Loucy (cell line): Measurements from ENCODE around the gene SPINT1.

Experiments
- H2AFZ ChIP-seq: fragments of 200-600 bp; sonication (generic); 2 replicates; pipeline ENCODE4 v1.6.0; 2016; ENCODE audit warnings: antibody characterized with exemption, mild to moderate bottlenecking, low read length, moderate library complexity
- H3F3A ChIP-seq: fragments of 200-600 bp; 2 replicates; pipeline ENCODE4 v1.6.0; 2016; ENCODE audit warnings: antibody characterized with exemption, low read depth, mild to moderate bottlenecking
- H3K27me3 ChIP-seq: fragments of 200-600 bp; sonication (generic); 2 replicates; pipeline ENCODE4 v1.6.1; 2014; ENCODE audit warnings: low read length, mild to moderate bottlenecking; ENCODE audit not compliant: insufficient read depth, poor library complexity, severe bottlenecking
- H3K36me3 ChIP-seq: fragments of 200-600 bp; sonication (generic); 2 replicates; pipeline ENCODE4 v1.6.1; 2016; ENCODE audit warnings: low read length; ENCODE audit not compliant: insufficient read depth
- H3K4me1 ChIP-seq: fragments of 200-600 bp; sonication (generic); 2 replicates; pipeline ENCODE4 v1.5.1; 2014; ENCODE audit warnings: low read length, mild to moderate bottlenecking; ENCODE audit not compliant: insufficient read depth, poor library complexity, severe bottlenecking
- H3K4me2 ChIP-seq: fragments of 200-600 bp; sonication (generic); 2 replicates; pipeline ENCODE4 v1.6.0; 2014; ENCODE audit warnings: antibody characterized with exemption, low read length, low read depth, mild to moderate bottlenecking; ENCODE audit not compliant: poor library complexity, severe bottlenecking
- H3K4me3 ChIP-seq: fragments of 200-600 bp; sonication (generic); 2 replicates; pipeline ENCODE4 v1.5.1; 2014; ENCODE audit warnings: low read length, mild to moderate bottlenecking, mixed read lengths; ENCODE audit not compliant: poor library complexity, severe bottlenecking
- H3K79me2 ChIP-seq: fragments of 200-600 bp; sonication (generic); 2 replicates; pipeline ENCODE4 v1.6.1; 2014; ENCODE audit warnings: low read length; ENCODE audit not compliant: insufficient read depth
- H3K9ac ChIP-seq: fragments of 200-600 bp; sonication (generic); 2 replicates; pipeline ENCODE4 v1.6.0; 2014; ENCODE audit warnings: mild to moderate bottlenecking, low read depth, low read length, moderate library complexity; ENCODE audit not compliant: poor library complexity, severe bottlenecking
- H3K9me2 ChIP-seq: fragments of 200-600 bp; sonication (generic); replicated peaks from 2 replicates; pipeline ENCODE4 v1.6.1; 2016; ENCODE audit warnings: low read depth, low read length, mixed read lengths
- H3K9me3 ChIP-seq: fragments of 200-600 bp; sonication (generic); 2 replicates; pipeline ENCODE4 v1.6.1; 2014; ENCODE audit warnings: mild to moderate bottlenecking, antibody characterized with exemption, low read length, low read depth; ENCODE audit not compliant: insufficient read depth
- H4K20me1 ChIP-seq: fragments of 200-600 bp; sonication (generic); 2 replicates; pipeline ENCODE4 v1.6.0; 2014; ENCODE audit warnings: antibody characterized with exemption, low read length, mild to moderate bottlenecking; ENCODE audit not compliant: insufficient read depth, poor library complexity, severe bottlenecking
- CTCF ChIP-seq: fragments of 200-600 bp; sonication (generic); conservative IDR thresholded peaks from 2 replicates; pipeline ENCODE4 v1.5.1; 2014; ENCODE audit warnings: mild to moderate bottlenecking, antibody characterized with exemption, low read length
- EZH2phosphoT487 ChIP-seq: fragments of 200-600 bp; IDR thresholded peaks from 2 replicates; pipeline ENCODE4 v1.6.1; 2018; ENCODE audit warnings: antibody characterized with exemption, mild to moderate bottlenecking, moderate library complexity, borderline replicate concordance

Gene SPINT1

GRCh38 chr15:40870716-40871115, 26.9 kb downstream of the SPINT1 start:
- Histone ChIP-seq H3F3A (no peaks in the 10 kb centered on the region), H4K20me1 (no peaks in the 10 kb centered on the region), H3K4me3 (no peak overlapping the region), H3K4me1 (peaks cover 6% of the 10 kb centered on the region), H3K9me2 (no peaks in the 10 kb centered on the region), H3K4me2 (no peak overlapping the region), H3K9ac (no peak overlapping the region), H2AFZ (no peak overlapping the region), H3K36me3 (no peaks in the 10 kb centered on the region), H3K79me2 (no peaks in the 10 kb centered on the region), H3K9me3 (no peaks in the 10 kb centered on the region), H3K27me3 (peaks cover 7% of the 10 kb centered on the region)
- TF ChIP-seq CTCF (no peak), EZH2phosphoT487 (no peak)

DNA sequence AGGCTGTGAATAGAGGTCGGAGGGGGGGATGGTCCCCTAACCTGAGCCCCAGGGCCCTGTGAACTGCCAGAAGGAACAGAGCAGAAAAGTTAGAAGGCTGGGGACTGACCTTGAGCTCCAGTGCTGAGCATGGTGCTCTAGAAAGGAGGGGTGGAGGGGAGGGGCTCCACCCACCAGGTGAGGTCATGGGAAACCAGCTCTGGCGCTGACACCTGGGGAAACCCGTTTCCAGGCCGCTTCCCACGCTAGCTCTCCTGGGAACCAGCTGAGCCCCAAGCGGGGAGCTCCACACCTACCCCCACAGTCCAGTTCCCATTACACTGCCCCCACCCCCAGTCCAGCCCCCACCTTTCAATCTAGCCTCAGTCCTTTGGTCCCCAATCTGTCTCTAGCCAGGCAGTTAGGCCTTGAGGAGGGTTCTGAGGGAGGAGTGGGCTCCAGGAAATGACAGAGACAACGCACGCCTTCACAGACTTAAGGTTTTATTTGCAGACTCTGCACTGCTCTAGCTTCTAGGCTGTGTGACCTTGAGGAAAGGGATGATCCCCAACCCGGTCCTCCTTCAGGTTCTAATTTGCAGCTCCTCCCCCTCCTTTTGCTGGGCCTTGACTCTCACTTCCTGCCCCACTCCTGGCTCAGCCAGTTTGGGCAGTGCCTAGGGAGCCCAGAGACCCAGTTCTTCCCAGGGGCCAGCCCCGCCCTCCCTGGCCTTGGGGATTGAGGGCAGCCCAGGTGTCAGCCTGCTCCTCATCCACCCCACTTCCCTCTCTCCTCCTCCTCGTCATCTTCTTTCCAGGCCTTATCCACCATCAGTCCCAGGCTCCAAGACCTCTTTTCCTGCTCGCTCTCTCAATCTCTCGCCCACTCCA, 28.1 kb downstream of the SPINT1 start:
- TF ChIP-seq EZH2phosphoT487 (no peak), CTCF (no peak)
- no peaks in the 10 kb centered on the region for H3F3A ChIP-seq
- no peak overlapping the region for H3K4me2 ChIP-seq
- no peak overlapping the region for H3K9ac ChIP-seq
- H2AFZ ChIP-seq: no peak overlapping the region
- H4K20me1 ChIP-seq: no peaks in the 10 kb centered on the region
- H3K9me2 ChIP-seq: no peaks in the 10 kb centered on the region
- H3K4me1 ChIP-seq: peaks cover 6% of the 10 kb centered on the region
- H3K9me3 ChIP-seq: no peaks in the 10 kb centered on the region
- no peaks in the 10 kb centered on the region for H3K36me3 ChIP-seq
- no peak overlapping the region for H3K4me3 ChIP-seq
- peaks cover 7% of the 10 kb centered on the region for H3K27me3 ChIP-seq
- no peaks in the 10 kb centered on the region for H3K79me2 ChIP-seq

DNA sequence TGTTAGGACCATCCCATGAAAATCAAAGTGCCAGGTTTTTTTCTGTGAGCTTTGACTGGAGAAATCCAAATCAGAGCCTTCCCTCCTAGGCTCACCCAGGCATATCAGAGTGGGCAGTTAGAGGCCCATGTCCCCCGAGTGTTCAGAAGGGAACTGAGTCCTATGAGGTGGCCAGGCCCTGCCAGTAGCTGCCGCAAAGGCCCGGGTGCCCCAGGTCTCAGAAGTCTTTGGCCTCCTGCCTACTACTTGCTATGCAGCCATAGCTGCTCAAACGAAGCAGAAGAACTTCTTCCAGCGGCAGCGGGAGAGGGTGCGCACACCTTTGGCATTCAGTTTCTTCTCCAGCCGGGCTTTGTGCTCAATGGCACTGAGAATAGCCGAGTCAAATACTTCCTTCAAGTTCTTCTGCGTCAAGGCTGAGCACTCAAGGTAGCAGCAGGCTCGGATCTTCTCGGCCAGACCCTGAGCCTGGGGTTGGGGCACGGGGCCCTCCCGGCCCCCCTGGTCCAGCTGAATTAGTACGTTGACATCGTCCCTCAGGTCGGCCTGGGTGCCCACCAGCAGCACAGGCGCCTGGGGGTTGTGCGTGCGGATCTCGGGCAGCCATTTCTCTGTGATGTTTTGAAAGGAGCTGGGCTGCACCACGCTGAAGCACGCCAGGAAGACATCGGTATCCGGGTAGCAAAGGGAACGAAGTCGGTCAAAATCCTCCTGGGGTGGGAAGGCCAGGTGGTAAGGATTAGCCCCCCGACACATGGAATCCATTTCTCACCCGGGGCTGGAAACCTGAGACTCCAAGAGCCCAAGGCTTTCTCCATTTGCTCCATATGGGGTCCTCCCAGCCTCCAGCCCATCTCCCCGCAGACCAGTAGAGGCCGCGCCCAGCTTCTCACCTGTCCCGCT, 29.2 kb downstream of the SPINT1 start:
- Histone ChIP-seq H3K4me1 (peaks cover 6% of the 10 kb centered on the region), H3F3A (no peaks in the 10 kb centered on the region), H3K36me3 (no peaks in the 10 kb centered on the region), H3K9me2 (no peaks in the 10 kb centered on the region), H4K20me1 (no peaks in the 10 kb centered on the region), H3K9me3 (no peaks in the 10 kb centered on the region), H2AFZ (peak overlapping the region; percentile 91; the same call in 1 of the 2 replicates), H3K79me2 (no peaks in the 10 kb centered on the region), H3K9ac (no peak overlapping the region), H3K4me2 (peak overlapping the region; percentile 83), H3K27me3 (peaks cover 7% of the 10 kb centered on the region), H3K4me3 (peak overlapping the region; percentile 73)
- TF ChIP-seq EZH2phosphoT487: no peak
- no peak for TF ChIP-seq CTCF
